MM.1S (cell line): Measurements from ENCODE around the gene NEBL.

Experiments
- EZH2 ChIP-seq: fragments of 300-600 bp; sonication (generic); optimal IDR thresholded peaks from 2 replicates; pipeline ENCODE3; 2017; ENCODE audit warnings: low read depth, mild to moderate bottlenecking, antibody characterized with exemption, low read length, mixed read lengths
- EZH2phosphoT487 ChIP-seq: fragments of 300-600 bp; sonication (generic); IDR thresholded peaks from 2 replicates; pipeline ENCODE4 v1.6.1; 2018; ENCODE audit warnings: antibody characterized with exemption, low read length
- TF ChIP-seq, protein P1 (sequence below): fragments of 300-600 bp; sonication (generic); IDR thresholded peaks from 2 replicates; pipeline ENCODE4 v1.5.1; 2016; ENCODE audit warnings: antibody characterized with exemption, low read length, mixed read lengths

DNA sequence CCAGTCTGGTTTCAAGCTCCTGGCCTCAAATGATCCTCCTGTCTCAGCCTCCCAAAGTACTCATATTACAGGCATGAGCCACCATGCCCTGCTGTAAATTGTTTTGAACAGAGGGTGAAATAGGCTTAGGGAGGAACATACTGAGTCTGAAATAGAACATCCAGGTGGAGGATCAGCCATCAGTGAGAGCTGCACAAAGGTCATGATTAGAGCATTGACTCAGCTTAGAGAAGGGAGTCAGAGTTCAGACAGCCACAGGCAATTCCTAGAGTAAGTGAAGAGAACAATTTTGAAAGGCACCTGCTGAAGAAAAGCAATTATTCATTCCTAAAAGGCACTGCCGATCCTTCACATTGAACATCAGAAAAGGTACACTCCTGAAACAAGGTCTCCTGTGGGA, 15.9 kb upstream of the NEBL start:
- TF ChIP-seq, protein P1, sequence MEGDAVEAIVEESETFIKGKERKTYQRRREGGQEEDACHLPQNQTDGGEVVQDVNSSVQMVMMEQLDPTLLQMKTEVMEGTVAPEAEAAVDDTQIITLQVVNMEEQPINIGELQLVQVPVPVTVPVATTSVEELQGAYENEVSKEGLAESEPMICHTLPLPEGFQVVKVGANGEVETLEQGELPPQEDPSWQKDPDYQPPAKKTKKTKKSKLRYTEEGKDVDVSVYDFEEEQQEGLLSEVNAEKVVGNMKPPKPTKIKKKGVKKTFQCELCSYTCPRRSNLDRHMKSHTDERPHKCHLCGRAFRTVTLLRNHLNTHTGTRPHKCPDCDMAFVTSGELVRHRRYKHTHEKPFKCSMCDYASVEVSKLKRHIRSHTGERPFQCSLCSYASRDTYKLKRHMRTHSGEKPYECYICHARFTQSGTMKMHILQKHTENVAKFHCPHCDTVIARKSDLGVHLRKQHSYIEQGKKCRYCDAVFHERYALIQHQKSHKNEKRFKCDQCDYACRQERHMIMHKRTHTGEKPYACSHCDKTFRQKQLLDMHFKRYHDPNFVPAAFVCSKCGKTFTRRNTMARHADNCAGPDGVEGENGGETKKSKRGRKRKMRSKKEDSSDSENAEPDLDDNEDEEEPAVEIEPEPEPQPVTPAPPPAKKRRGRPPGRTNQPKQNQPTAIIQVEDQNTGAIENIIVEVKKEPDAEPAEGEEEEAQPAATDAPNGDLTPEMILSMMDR, result no peak
- TF ChIP-seq EZH2, result no peak
- TF ChIP-seq EZH2phosphoT487, result no peak
